Progenitor cell of endocrine pancreas (in vitro differentiated cells): ENCODE data around the gene NLRP5. TPM values are rescaled to one million over a fixed set of nuclear protein-coding genes. Genes with fewer than 3 reads are reported as not detected.
"Not testable (repeated sequence)": the region's sequence is repeated elsewhere in the genome, so short reads cannot be mapped to it uniquely, and the experiment has no call there.

Experiments
- DNase-seq: peaks from one replicate; pipeline ENCODE4 v3.0.0; 2021; ENCODE audit warnings: low spot score; ENCODE audit not compliant: unreplicated experiment
- H3K27ac Mint-ChIP-seq: 2 replicates; pipeline ENCODE4 v1.8.0; 2021; ENCODE audit warnings: mild to moderate bottlenecking, moderate library complexity, mixed read lengths
- H3K27me3 Mint-ChIP-seq: 2 replicates; pipeline ENCODE4 v1.8.0; 2021; ENCODE audit warnings: mixed read lengths
- H3K36me3 Mint-ChIP-seq: 2 replicates; pipeline ENCODE4 v1.8.0; 2022; ENCODE audit warnings: mixed read lengths; ENCODE audit not compliant: insufficient read depth
- H3K4me1 Mint-ChIP-seq: 2 replicates; pipeline ENCODE4 v1.8.0; 2021; ENCODE audit warnings: low read depth, mixed read lengths
- H3K4me3 Mint-ChIP-seq: 2 replicates; pipeline ENCODE4 v1.8.0; 2021; ENCODE audit warnings: low read depth, mild to moderate bottlenecking, moderate library complexity, mixed read lengths
- H3K9me3 Mint-ChIP-seq: 2 replicates; pipeline ENCODE4 v1.8.0; 2021; ENCODE audit warnings: low read depth, mixed read lengths
- total RNA-seq: library from RNA; stranded (reverse); gene quantifications from 2 replicates; pipeline ENCODE4 v1.2.1, GENCODE V29; 2021
- TF ChIP-seq, protein P1 (sequence below): fragments of 200-600 bp; sonication (generic); IDR thresholded peaks from one replicate; pipeline ENCODE4 v1.5.0; 2021; ENCODE audit warnings: antibody characterized with exemption, mild to moderate bottlenecking; ENCODE audit not compliant: unreplicated experiment

Gene NLRP5
- total RNA-seq, 1 donor from 2014 or later, result not detected

GRCh38 chr19:55985254-55985653 is 1.3 kb upstream of the NLRP5 start:
- TF ChIP-seq, protein P1, sequence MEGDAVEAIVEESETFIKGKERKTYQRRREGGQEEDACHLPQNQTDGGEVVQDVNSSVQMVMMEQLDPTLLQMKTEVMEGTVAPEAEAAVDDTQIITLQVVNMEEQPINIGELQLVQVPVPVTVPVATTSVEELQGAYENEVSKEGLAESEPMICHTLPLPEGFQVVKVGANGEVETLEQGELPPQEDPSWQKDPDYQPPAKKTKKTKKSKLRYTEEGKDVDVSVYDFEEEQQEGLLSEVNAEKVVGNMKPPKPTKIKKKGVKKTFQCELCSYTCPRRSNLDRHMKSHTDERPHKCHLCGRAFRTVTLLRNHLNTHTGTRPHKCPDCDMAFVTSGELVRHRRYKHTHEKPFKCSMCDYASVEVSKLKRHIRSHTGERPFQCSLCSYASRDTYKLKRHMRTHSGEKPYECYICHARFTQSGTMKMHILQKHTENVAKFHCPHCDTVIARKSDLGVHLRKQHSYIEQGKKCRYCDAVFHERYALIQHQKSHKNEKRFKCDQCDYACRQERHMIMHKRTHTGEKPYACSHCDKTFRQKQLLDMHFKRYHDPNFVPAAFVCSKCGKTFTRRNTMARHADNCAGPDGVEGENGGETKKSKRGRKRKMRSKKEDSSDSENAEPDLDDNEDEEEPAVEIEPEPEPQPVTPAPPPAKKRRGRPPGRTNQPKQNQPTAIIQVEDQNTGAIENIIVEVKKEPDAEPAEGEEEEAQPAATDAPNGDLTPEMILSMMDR, result no peak
- no peak overlapping the region for H3K4me3 Mint-ChIP-seq
- H3K36me3 Mint-ChIP-seq, result peaks cover 1% of the 10 kb centered on the region
- no peak for DNase-seq
- no peak overlapping the region for H3K27ac Mint-ChIP-seq
- H3K9me3 Mint-ChIP-seq, result peaks cover 43% of the 10 kb centered on the region
- no peaks in the 10 kb centered on the region for H3K27me3 Mint-ChIP-seq
- no peaks in the 10 kb centered on the region for H3K4me1 Mint-ChIP-seq

DNA sequence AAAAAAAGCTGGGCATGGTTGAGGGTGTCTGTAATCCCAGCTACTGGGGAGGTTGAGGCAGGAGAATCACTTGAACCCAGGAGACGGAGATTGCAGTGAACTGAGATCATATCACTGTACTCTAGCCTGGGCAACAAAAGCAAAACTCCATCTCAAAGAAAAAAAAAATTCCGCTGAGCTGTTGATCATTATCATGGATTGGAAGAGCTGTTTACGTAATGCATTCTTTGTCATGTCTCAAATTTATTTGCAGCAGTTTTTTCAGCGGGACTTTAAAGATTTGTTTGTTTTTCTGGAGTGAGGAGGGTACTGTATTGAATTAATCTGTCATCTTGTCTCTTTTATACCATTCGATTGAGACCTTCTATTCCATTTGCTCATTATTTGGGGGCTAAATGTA is 4.3 kb downstream of the NLRP5 start:
- H3K36me3 Mint-ChIP-seq, result no peaks in the 10 kb centered on the region
- TF ChIP-seq, protein P1, result no peak
- no peak overlapping the region for H3K4me3 Mint-ChIP-seq
- DNase-seq, result no peak
- H3K9me3 Mint-ChIP-seq, result peaks cover 61% of the 10 kb centered on the region
- no peaks in the 10 kb centered on the region for H3K4me1 Mint-ChIP-seq
- H3K27me3 Mint-ChIP-seq, result no peaks in the 10 kb centered on the region
- no peak overlapping the region for H3K27ac Mint-ChIP-seq

- Mint-ChIP-seq H3K27ac (no peak overlapping the region), H3K4me1 (no peaks in the 10 kb centered on the region), H3K36me3 (no peaks in the 10 kb centered on the region), H3K9me3 (peaks cover 52% of the 10 kb centered on the region), H3K4me3 (no peak overlapping the region), H3K27me3 (no peaks in the 10 kb centered on the region)
- TF ChIP-seq, protein P1, result no peak
- no peak for DNase-seq
These were observed 6.9 kb downstream of the NLRP5 start for GRCh38 chr19:55993492-55993891.

GRCh38 chr19:56014765-56015164 is 28.2 kb downstream of the NLRP5 start:
- no peak for DNase-seq
- H3K27ac Mint-ChIP-seq, result no peak overlapping the region
- H3K36me3 Mint-ChIP-seq, result peaks cover 1% of the 10 kb centered on the region
- H3K27me3 Mint-ChIP-seq, result no peaks in the 10 kb centered on the region
- H3K9me3 Mint-ChIP-seq, result peaks cover 47% of the 10 kb centered on the region
- H3K4me3 Mint-ChIP-seq, result no peak overlapping the region
- TF ChIP-seq, protein P1, result no peak
- H3K4me1 Mint-ChIP-seq, result no peaks in the 10 kb centered on the region

DNA sequence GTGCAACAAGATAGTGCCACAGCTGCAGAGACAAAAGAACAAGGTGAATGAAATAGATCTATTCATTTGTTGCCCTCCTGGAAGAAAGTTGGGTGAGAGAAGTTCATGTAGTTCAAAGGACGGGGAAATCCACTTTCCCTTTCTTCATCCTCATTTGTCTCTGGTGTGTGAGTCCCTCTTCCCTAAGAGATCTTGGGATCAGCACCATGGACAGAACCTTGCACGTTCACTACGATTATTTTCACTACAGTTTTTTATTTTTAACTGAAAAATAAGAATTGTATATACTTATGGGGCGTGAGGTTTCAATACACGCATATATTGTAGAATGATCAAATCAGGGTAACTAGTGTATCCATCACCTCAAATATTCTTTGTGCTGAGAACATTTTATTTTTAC is 29.2 kb downstream of the NLRP5 start:
- H3K27me3 Mint-ChIP-seq, result no peaks in the 10 kb centered on the region
- no peak overlapping the region for H3K4me3 Mint-ChIP-seq
- DNase-seq, result no peak
- H3K27ac Mint-ChIP-seq, result no peak overlapping the region
- peaks cover 47% of the 10 kb centered on the region for H3K9me3 Mint-ChIP-seq
- no peaks in the 10 kb centered on the region for H3K4me1 Mint-ChIP-seq
- TF ChIP-seq, protein P1, result no peak
- peaks cover 1% of the 10 kb centered on the region for H3K36me3 Mint-ChIP-seq

DNA sequence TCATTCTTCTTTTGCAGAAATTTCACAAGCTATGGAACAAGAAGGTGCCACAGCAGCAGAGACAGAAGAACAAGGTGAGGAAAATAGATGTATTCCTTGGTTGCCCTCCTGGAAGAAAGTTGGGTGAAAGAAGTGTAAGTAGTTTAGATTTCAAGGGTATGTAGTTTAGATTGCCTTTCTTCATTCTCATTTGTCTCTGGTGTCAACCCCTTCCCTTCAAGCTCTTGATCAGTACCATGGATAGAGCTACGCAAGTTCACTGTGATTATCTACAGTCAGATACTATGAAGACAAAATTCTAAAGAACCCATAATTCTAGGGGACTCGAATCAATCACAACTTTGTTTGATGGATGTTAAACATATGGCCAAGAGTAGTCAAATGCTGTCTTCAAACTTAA is 32.8 kb downstream of the NLRP5 start:
- not testable (repeated sequence) for DNase-seq, H3K36me3 Mint-ChIP-seq, H3K27me3 Mint-ChIP-seq, H3K27ac Mint-ChIP-seq, H3K4me1 Mint-ChIP-seq, H3K4me3 Mint-ChIP-seq
- peaks cover 56% of the 10 kb centered on the region for H3K9me3 Mint-ChIP-seq

DNA sequence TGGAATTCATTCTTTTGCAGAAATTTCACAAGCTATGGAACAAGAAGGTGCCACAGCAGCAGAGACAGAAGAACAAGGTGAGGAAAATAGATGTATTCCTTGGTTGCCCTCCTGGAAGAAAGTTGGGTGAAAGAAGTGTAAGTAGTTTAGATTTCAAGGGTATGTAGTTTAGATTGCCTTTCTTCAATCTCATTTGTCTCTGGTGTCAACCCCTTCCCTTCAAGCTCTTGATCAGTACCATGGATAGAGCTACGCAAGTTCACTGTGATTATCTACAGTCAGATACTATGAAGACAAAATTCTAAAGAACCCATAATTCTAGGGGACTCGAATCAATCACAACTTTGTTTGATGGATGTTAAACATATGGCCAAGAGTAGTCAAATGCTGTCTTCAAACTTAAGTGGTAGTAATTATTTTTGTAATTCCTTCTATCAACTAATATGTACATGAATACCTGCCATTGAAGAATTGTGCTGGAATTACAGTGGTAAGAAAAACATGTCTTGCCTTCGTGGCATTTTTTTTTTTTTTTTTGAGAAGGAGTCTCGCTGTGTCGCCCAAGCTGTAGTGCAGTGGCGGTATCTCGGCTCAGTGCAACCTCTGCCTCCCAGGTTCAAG is 33.9 kb downstream of the NLRP5 start:
- not testable (repeated sequence) for H3K27me3 Mint-ChIP-seq, H3K27ac Mint-ChIP-seq

More for the DNA sequence above, 33.9 kb downstream of the NLRP5 start:
- not testable (repeated sequence) for H3K4me3 Mint-ChIP-seq, DNase-seq, H3K36me3 Mint-ChIP-seq, H3K4me1 Mint-ChIP-seq
- peaks cover 51% of the 10 kb centered on the region for H3K9me3 Mint-ChIP-seq
